ENCODE data around the gene PMEL.

DNA sequence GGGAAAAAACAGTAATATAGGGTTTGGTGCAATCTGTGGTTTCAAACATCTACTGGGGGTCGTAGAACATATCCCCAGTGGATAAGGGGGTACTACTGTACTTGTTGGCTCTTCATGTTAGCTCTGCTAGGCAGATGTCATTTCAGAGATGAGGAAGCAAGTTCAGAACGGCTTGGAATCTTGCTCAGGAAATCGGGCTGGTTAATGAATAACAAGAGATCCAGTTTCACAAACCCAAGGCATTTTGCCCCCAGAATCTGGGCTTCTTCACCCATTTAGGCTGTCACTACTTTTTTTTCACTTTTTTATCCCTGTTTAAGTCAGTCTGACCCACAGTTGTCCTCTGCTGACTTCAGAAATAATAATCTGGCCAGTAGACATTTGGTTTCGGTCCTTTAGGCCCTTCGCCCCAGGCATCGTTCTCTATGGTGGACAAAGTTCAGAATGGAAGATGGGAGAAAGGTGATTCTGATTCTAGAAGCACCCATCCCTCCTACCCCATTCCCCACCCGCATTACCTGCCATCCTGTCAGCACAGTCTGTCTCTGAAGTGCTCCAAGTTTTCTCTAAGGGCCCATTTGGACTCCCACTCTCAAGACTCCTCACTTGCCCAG, 35.8 kb upstream of the PMEL start:
- TF ChIP-seq, protein P1, sequence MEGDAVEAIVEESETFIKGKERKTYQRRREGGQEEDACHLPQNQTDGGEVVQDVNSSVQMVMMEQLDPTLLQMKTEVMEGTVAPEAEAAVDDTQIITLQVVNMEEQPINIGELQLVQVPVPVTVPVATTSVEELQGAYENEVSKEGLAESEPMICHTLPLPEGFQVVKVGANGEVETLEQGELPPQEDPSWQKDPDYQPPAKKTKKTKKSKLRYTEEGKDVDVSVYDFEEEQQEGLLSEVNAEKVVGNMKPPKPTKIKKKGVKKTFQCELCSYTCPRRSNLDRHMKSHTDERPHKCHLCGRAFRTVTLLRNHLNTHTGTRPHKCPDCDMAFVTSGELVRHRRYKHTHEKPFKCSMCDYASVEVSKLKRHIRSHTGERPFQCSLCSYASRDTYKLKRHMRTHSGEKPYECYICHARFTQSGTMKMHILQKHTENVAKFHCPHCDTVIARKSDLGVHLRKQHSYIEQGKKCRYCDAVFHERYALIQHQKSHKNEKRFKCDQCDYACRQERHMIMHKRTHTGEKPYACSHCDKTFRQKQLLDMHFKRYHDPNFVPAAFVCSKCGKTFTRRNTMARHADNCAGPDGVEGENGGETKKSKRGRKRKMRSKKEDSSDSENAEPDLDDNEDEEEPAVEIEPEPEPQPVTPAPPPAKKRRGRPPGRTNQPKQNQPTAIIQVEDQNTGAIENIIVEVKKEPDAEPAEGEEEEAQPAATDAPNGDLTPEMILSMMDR (IDR thresholded peaks at IDR 0.05; ENCODE audit: control extremely low read depth in 1 of 3, insufficient read depth in 1 of 3, low read depth in 1 of 3, low read length in 3 of 3): no peak
- TF ChIP-seq POLR2AphosphoS5 (IDR thresholded peaks at IDR 0.05; ENCODE audit: low read depth, low read length) (no peak), TAF1 (IDR thresholded peaks at IDR 0.05; ENCODE audit: low read depth, low read length) (no peak)
- TF ChIP-seq, protein P2, sequence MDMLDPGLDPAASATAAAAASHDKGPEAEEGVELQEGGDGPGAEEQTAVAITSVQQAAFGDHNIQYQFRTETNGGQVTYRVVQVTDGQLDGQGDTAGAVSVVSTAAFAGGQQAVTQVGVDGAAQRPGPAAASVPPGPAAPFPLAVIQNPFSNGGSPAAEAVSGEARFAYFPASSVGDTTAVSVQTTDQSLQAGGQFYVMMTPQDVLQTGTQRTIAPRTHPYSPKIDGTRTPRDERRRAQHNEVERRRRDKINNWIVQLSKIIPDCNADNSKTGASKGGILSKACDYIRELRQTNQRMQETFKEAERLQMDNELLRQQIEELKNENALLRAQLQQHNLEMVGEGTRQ (IDR thresholded peaks at IDR 0.05; ENCODE audit: low read length): no peak

Data from H1 (cell line).